ENCODE data around the gene CMSS1. TPM values are rescaled to one million over a fixed set of nuclear protein-coding genes. Genes with fewer than 3 reads are reported as not detected.
A peak's percentile ranks its signal among the peaks of the same experiment; 100 is the strongest.

The CMSS1 gene
- total RNA-seq, 2 donors from 2014 or later, result 8.2 to 9.5 TPM

DNA sequence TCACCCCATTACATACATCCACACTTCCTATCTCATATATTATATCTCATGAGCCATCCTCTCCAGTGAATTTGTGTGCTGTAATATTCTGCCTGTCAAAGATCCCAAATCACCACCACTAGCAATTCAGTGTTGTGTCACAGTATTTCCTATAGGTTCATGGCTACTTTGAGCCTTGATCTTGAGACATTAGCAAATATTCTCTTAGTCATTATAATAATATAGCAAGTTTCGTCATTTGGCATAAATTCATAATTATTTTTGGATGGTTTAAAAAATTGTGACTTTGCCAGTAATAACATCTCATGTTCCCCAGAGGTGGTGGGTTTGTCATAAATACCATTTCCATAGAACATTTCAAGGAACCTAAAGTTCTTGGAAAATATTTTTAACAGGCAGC, 47.7 kb downstream of the CMSS1 start:
- ATAC-seq (no peak), DNase-seq (no peak)
- intact Hi-C loops (cut with DNase I, micrococcal nuclease), result no loop called here

DNA sequence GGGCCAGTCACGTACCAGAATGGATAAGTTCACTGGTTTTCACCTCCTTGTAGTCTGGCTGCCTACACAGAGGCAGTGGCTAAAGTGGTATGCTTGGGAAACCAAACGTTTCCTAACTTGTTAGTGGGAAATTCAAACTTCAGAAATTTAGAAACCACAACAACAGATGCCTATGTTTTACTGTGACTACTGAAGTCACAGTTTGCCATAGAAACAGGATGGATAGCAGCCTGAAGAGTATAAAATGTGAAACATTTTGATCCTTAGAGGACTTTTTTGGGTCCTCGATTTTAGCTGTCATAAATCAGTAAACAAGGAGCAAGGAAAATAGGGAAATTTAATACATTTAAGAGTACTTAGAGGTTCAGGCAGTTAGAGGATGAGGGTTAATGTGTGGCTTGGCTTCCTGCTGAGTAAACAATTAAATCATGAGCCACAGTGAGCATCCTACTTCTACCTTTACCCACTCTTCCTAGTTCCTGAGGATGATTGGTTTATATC, 48.6 kb downstream of the CMSS1 start:
- DNase-seq, result no peak
- intact Hi-C loops (cut with DNase I, micrococcal nuclease), result no loop called here
- ATAC-seq, result peak; percentile 48

DNA sequence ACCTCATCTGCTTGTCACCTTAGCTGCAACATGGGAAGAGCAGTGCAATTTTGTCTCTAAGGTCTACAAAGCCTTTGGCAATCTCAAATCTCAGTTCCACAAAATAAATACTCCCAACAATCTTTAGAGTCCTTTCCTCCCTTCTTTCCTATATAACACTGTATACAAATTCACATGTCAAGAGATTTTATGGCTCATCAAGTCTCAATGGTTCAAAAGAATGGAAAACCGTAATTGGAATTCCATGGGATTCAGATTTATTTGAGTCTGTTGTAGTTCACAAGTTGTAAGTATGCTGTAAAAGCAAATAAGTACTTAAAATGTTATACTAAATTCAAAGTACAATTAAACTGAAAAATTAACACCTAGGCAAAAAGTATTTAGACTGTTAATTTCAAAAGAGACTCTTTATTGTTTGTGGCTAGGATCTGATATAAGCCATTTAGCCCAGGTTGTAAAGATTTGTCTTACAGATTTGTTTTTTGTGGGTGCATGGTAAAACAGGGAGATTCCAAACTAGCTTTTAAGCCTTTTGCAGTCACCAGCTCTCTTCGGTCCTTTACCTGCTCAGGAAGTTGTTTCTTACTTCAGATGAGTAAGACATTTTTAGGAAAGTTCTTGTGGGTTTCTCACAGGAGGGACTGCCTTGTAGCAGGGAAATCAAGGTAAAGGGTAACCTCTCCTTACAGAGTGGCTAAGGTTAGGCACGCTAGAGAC, 50.1 kb downstream of the CMSS1 start:
- ATAC-seq (no peak), DNase-seq (no peak)
- intact Hi-C loops (cut with DNase I, micrococcal nuclease), result no loop called here

DNA sequence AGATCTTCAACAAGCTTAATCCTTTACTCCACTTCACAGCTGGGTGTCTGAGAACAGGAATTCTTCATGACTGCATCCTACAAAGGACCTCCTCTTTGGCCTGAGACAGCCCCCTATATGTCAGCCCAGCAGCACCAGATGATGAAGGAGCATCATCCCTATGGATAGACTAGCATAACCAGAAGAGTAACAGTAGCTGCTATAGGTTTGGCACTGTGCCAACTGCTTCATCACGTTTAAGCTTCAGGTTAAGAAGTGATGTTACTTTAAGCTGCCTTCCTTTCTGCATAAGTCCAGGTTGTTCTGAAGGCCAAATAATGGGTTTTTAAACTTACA, 50.6 kb downstream of the CMSS1 start:
- intact Hi-C loops (cut with DNase I, micrococcal nuclease), result no loop called here
- ATAC-seq, result no peak
- no peak for DNase-seq

DNA sequence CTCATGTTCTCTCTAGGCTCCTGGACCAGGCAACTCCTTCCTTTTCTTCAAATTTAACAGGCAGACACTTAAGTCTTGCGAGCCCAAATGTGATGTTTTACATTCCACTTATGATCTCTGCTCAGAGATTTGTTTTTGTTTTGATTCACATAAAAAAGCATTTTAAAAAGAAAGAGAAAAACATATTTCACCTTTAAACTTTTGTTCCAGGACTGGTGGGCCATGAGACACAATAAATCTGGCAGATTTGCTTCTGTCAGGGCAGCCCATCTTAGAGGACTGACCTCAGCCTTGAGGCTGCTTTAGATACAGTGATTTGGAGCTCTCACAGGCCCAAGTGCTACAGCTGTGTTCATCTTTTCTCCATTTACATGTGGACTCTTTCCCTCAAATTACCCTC, 52.0 kb downstream of the CMSS1 start:
- intact Hi-C loops (cut with DNase I, micrococcal nuclease), result no loop called here
- DNase-seq (no peak), ATAC-seq (no peak)

DNA sequence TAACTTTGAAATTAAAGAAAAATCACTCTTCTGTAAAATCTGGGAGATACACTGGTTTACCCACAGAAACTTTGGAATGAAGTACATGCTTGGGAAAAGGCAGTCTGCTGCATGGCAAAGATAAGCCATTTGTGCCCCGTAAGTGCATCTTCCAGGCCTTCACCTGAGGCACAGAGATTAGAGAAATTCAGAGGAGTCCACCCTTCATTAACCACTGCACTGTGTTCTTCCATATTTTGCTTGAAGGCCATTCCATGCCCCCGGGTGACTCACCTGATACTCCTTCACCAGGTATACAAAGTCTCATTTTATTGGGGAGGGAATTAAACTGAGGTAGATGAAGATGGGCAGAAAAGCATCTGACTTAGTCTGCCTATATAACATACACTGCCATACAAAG, 53.0 kb downstream of the CMSS1 start:
- ATAC-seq (no peak), DNase-seq (no peak)
- intact Hi-C loops (cut with DNase I, micrococcal nuclease), result no loop called here

DNA sequence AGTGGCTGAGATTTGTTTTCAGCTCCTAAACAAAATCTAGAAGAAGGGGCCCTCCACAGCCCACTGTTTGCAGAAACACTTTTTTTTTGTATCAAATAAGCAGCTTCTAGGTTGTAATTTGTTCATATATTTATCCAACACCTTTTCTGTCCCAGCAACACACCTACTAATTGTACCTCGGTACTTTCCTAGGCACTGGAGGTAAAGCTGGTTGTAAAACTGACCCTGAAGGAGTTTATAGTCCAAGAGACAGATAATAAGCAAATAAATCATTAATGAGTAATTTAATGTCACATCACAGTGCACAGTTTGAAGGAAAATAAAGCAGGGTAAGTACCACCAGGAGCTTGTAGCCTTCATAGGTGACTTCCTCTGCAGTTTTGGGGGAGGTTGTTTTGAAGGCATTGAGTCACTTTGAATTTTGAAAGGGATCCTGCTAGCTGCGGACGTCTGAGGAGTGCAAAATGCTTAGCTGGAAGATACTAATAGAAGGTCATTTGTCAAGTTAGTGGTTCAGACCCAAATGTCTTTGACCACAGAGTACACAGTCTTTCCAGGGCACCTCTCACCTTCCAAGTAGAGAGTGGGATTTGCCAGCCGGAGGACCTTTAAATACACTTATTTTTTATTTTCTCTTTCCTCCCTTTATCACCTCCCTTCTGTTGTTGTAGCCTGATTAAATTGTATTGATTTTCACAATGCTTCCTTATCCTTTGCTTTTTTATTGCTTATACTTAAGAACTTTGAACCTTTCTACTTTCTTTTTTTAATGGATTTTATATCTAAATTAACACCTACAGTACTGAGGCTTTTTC, 53.8 kb downstream of the CMSS1 start:
- DNase-seq (no peak), ATAC-seq (peak; percentile 66)
- intact Hi-C loops (cut with DNase I, micrococcal nuclease), result no loop called here

DNA sequence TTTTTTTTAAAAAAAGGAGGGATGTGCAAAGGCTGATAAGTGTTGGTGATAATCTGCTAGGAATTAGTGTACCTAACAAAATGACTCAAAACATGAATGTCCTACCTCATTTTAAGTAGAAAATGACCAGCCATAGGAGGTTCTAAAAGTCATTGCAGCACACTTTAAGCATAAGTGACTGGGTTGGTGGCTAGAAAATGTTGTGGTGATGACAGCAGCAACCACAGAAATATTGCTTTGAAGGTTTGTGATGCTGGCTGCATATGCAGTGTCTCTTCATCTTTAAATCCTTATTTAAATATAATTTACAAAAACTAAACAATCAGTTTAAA, 55.2 kb downstream of the CMSS1 start:
- ATAC-seq, result no peak
- no peak for DNase-seq
- intact Hi-C loops (cut with DNase I, micrococcal nuclease), result no loop called here

DNA sequence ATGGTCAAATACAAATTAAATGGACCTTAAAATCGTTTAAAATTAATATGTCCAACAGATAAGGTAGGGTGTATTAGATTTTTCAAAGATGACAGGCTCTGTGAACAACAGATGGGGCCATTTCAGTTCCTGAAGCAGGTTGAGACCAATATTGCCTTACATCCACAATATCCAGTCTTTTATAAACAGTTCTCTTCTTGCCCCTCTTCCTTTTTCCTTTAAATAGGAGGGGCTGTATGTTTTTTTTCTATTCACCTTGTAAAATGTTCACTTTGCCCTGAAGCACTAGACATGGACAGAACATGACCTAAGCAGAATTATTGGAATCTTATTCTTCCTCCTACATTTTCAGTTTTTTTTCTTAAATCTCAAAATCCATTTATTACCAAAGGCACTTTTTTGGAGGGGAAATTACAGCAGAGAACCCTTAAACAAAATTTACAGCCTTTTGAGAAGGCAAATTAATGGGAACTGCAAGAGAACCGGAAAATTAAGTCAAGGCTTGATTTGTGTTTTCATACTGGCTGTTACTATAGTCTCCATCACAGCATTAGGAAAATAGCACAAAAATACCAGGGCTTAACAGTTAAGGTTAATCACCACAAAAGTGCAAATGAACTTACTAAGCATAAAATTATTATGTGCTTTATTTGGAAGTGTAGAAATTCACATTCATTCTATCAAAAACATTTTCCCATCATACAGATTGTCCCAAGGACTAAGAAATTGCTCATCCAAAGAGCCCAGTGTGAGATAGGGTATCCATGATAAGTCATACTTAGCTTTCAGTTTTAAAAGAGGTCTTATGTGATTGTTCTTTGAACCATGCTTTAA, 55.8 kb downstream of the CMSS1 start:
- no peak for ATAC-seq
- intact Hi-C loops (cut with DNase I, micrococcal nuclease), result no loop called here
- no peak for DNase-seq

DNA sequence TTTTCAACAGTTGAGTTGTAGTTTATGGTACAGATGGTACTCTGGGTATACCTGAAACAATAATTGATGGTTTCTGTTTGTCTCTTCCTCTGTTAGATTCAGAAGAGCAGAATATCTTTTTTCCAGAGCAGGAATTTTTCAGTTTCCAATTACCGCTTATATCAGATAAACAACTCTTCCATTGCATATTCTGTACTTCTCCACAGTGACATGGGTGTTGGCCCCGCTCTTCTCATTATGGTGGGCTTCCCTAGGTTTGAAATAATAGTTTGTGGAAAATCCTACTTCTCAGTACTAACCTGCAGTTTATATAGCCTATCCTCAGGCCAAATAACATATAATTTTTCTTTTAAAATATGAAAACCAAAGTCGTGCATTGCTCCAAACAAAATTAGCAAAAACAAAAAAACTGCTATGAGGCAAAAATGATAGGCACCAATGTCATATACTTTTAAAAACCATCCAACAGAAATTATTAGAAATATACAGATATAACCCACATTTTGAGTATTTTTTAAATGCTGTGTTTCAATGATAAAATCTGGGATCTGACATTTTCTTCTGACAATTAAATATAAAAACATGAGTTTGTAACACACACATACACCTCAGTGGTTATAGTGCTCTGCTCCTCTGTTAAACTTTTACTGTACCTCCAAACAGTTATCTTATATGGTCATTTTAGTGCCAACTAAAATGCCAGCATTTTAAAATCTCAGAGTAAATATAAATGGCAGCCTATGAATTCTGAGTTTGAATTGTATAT, 56.8 kb downstream of the CMSS1 start:
- intact Hi-C loops (cut with DNase I, micrococcal nuclease), result no loop called here
- no peak for ATAC-seq
- DNase-seq, result no peak

DNA sequence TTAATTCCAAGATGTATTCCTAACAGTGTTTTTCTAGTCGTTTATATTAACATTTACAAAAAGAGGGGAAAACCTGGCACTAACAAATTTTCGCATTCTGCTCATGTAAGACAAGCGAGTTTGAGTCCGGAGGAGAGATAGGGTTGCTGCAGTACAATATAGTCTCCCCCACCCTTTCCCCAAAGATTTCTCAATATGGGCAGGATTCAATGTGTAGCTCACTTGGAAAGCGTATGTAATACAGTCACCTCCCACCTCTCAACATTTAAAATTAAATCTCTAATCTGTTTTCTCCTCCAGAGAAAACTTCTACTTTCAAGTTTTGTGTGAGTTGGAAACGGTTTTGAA, 57.9 kb downstream of the CMSS1 start:
- DNase-seq, result no peak
- peak; percentile 35 for ATAC-seq
- intact Hi-C loops (cut with DNase I, micrococcal nuclease), result no loop called here

DNA sequence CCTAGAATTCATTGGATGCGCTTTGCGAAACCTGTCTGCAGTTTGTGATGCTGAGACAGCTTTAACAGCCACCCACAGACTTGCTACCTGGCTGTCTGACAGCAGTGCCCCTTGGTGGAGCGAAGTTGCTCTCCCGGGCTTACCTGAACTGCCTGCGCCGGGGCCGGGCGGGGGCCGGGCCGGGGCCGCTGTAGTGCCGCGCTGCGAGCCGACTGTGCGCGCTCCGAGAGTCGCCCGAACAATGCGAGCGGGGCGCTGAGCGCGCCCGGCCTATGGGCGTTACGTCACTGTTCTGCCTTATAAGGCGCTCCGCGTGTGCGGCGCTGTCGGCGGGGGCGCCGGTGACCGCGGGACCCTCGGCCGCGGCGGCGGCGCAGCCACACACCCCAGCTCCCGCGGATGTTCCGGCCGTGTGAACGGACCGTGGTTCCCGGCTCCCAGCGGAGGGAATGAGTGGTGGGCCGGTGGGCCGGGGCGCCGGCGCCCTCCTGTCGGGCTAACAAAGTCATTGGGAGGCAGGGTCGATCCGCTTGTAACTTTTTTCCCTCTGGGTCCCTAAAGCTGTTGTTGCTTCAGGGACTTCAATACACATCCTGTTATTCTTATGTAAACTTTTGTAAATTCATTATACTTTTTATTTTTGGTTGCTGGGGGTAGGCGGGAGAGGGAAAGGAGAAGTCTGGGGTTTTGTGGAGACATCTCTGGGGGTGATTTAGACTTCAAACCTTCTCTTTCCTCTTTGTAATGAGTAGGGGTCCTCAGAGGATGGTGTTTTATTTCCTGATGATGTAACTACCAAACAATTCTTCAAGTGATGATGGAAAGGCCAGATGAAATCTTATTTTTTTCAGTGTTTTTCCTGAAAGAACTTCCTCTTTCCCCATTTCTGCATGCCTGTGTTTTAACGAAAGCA, 58.5 kb downstream of the CMSS1 start:
- intact Hi-C loops (cut with DNase I, micrococcal nuclease), result no loop called here
- peak; percentile 89 for ATAC-seq
- peak; percentile 76 to 86 for DNase-seq

DNA sequence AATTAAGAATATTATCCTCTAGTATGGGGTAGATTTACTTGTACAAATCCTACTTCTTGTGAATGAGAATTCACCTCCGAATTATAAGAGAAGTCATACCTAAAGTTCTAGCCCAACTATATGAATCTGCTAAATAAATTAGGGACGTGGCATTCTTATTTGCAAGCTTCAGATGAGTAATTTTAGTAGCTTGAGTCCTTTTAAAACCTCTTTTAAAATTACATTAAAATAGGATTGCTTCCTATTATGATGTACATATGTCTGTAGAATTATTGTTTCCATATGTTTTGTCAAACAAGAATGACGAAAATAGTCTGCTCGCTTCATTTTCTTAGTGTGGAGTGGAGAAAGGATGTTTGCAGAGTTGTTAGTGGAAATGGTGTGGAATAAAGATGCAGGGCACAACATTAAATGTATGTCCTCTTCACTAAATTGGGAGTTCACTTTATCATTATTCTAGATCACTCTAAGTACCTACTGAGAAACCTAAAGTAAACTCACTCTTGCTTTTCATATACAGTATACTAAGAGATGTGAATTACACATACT, 59.4 kb downstream of the CMSS1 start:
- DNase-seq, result no peak
- intact Hi-C loops (cut with DNase I, micrococcal nuclease), result no loop called here
- ATAC-seq, result no peak

DNA sequence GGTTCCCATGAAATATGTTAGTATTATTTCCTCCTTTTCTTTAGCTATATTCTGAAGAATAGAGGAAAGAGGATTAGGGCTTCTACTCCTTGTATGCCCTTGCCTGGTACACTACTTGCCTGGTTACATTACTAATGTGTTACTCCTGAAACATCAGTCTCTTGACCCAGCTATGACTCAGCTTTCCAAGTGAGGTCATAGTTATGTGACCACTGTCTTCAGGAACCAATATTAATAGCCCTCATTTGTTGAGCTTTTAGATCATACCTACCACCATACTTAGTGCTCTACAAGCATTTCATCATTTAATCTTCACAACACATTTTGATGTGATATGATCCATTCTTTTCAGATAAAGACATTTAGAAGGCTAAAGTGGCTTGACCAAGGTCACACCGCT, 60.3 kb downstream of the CMSS1 start:
- intact Hi-C loops (cut with DNase I, micrococcal nuclease), result no loop called here
- DNase-seq, result no peak
- ATAC-seq, result no peak

DNA sequence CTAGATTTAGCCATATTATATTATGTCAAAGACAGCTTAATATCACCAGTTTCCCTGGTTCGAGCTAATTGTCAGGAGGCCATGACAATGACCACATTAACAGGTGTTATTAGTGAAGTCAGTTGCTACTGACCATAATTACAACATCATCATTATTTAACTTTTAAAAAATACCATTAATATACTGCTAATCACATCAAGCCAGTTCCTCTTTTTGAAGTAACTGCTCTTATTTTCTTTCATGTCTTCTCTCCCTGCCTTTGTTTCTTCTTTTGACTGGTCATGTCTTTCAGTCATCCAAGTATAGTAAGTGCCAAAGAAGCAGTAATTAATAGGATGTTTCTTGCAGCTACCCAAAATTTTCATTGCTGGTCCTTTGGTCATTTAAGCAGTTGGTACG, 61.6 kb downstream of the CMSS1 start:
- DNase-seq (no peak), ATAC-seq (no peak)
- intact Hi-C loops (cut with DNase I, micrococcal nuclease), result no loop called here

DNA sequence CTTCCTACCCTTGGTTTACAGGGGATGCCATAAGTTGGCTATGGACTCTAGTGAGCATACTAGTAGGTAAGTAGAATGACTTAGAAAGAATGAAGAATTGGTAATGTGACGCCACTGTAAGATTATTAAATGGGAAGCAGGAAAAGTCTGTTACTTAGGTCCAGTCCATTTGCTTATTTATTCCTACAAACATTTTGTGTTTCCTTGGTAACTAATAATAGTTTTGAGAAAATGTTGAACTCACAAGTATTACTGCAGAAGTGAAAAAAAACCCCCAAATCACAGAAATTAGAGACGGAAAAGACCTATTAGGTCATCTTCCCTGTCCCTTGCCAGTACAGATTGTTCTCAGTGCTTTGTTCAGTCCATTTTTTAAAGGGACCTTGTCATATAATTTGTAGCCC, 63.5 kb downstream of the CMSS1 start:
- DNase-seq (no peak), ATAC-seq (no peak)
- intact Hi-C loops (cut with DNase I, micrococcal nuclease), result no loop called here

DNA sequence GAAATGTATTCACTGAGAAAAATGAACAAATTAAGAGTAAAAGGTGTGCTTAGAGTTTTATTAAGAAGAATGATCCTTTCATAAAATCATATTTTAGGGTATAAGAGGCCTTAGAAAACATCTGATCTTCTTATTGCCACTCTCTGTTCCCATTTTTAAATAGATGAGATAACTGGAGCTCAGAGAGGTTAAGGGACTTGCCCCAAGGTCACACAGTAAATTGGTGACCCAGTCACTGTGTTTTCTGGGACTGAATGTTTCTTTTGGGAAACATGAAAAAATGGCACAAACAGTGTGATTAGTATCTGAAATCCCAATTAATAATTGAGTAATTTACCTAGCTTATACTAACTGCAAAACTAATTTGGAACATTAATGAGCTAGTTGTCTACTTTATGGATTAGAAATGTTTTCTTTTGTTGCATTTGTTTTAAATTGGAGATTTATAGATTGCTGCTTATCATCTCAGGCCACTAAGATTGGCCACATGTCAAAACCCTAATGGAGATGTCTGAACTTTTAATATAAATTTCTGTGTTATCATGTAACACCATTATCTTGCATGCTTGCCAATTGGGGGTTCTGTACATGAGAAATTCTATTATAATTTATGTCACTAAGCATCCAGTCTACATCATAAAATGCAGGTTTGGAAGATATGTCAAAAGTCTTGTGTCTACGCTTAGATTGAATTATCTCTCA, 64.9 kb downstream of the CMSS1 start:
- intact Hi-C loops (cut with DNase I, micrococcal nuclease), result no loop called here

DNA sequence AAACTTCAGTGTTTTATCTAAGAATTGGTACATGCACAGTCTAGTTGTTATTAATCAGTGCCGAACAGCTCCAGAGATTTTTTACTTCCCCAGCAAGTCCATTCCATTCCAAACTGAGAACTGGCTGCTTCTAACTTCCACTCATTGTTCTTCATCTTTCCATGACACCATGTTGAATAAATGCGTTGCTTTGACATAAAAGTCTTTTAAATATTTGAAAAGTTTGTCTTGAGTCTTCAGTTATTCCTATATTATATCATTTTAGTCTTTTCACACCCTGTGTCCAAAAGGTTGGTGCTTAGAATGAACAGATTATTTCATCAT, 65.4 kb downstream of the CMSS1 start:
- no peak for ATAC-seq
- intact Hi-C loops (cut with DNase I, micrococcal nuclease), result no loop called here

More for the DNA sequence above, 64.9 kb downstream of the CMSS1 start:
- no peak for ATAC-seq
- no peak for DNase-seq

More for the DNA sequence above, 65.4 kb downstream of the CMSS1 start:
- no peak for DNase-seq

All from left colon (tissue), 2 donors.